ENCODE results near the gene SETD6.

SETD6 gene

DNA sequence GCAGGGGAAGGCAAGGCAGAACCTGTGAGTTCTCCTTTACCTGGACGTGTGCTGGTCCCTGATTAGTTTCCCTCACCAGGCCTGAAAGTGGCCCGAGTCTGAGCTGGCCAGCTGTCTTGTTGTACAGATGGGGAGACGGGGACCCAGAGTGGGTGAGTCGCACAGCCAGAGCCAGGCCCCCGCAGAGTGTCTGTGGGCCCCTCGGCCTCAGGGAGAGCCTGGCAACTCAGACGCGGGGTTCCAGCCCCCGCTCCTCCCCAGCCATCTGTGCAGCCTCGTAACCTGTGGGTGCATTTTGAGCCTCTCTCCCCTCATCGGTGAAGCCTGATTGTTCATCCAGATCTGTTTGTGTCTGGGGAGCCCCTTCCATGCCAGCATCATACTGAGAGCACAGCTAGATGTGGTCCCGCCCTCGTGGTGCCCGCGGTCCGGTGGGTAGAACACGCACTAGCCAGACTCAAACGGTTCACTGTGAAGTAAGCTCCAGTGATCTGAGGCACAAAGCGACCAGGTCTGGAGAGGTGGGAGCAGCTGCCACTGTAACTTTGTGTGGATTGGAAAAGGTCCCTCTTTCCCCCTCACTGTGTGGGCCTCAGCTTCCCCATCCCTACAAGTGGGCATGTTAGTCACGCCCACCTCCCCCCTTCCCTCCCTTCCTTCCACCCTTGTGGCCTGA is 21.4 kb upstream of the SETD6 start:
- DNase-seq, result no peak

DNA sequence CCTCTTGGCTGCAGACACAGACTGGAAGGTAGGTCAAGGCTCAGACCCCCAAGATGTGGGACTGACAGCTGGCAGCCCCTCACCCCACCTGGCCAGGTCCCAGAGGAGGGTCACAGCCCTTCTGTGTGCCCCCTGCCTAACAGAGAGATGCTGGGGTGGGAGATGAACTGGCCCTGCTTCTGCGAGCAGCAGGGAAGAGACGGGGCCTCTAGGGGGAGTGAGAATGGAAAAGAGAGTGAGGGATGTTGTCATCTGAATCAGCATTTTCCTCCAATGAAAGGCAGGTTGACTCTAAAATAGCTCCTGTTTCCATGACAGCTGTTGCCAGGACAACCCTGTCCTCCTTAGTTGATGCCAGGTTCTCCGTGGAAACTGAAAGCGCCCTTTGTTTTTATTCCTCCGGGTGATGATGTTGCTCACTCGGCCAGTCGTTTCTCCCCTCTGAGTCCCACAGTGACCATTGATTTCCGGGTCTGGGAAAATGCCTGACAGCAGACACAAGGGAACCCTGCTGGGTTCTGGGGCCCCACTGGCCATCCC is 20.3 kb upstream of the SETD6 start:
- peak; percentile 29 to 54 (median 38) for DNase-seq

DNA sequence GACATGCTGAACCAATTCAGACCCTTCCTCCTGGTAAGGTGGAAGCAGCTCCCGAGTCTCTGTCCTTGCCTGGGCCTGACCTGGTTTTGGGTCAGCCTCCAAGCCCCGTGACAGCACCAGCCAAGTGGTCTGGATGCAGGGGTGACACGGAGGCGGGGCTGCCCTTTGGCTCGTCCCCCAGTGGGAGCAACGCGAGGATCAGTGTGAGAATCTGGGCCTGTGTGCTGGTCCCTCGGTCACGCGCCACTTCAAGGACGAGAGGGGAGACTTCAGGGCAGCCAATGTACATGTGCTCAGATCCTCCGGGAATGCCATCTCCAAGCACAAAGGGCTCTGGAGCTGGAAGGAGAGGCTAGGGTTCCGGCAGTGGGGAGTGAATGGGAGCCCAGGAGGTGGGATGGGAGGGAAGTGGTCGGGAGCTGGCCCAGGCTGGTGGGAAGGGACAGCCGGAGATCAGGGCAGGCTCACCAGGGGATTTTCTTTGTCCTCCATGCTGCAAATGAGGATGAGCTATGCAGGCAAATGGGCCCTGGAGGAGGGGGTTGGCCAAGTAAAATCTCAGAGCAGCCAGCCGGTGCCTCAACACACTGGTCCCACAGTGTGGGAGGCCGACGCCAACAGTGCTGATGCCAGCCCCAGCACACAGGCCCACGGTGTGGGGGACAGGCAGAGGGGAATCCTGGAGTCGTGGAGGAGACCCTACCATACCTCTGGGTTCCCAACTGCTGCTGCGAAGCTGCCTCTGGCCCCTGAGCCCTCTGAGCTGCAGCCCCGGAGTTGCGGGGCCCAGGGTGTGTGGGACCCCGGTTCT is 19.6 kb upstream of the SETD6 start:
- DNase-seq, result no peak

DNA sequence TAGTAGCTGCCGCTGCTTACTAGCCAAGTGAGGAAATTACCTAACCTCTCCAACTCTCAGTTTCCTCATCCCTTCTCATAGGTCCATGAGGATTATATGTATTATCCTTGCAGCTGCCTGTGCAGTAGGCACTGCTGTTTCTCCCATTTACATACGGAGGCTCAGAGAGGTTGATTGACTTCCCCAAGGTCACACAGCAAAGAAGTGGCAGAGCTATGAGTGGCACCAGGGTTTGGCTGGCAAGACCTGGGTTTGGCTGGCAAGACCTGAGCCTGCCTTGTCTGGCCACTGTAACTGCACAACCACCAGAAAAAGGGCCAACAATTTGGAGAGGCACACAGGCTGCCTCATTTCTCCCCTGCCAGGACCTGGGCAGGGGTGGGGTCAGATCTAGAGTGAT is 17.8 kb upstream of the SETD6 start:
- DNase-seq, result no peak

DNA sequence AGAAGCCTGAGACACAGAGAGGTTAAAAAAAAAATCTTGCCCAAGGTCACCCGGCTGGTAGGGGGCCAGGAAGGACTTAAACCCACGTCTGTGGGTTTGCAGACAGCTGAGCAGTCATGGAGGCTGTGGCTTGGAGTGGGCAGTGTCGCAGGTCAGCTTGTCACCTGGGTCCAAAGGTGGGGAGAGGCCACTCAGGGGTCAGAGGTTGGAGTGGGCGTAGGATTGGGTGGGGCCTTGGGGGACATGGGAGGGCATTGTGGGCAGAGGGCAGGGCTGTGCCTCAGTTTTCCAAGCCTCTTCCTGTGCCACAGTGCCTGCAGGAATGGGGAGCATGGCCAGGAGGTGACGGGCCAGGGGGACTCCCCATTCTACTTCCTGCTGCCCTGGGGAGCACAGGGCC is 17.4 kb upstream of the SETD6 start:
- DNase-seq, result no peak

DNA sequence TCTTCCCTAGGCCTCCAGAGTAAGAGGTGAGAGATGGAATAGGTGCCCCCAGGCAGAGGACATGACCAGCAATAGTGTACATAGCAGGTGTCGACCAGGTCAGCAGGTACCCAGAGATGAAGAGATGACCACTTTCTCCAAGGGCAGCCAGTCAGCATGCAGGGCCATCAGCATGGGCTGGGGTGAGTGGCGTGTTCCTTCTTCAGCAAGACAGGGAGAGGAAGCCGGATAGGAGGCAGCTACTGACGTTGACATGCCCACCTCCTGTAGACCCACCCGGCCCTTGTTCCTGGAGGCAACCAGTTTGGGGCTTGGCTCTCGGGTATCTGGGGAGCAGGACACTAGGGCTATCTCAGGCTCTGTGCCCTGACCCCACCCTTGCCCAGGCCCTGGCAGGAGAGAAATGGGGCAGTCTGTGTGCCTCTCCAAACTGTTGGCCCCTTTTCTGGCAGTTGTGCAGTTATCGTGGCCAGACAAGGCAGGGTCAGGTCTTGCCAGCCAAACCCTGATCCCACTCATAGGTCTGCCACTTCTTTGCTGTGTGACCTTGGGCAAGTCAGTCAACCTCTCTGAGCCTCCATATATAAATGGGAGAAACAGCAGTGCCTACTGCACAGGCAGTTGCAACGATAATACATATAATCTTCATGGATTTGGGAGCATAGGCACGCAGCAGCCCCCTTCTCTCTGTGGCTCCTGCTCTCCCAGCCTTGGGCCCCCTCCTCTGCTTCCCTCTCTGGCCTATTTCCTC is 16.8 kb upstream of the SETD6 start:
- no peak for DNase-seq

DNA sequence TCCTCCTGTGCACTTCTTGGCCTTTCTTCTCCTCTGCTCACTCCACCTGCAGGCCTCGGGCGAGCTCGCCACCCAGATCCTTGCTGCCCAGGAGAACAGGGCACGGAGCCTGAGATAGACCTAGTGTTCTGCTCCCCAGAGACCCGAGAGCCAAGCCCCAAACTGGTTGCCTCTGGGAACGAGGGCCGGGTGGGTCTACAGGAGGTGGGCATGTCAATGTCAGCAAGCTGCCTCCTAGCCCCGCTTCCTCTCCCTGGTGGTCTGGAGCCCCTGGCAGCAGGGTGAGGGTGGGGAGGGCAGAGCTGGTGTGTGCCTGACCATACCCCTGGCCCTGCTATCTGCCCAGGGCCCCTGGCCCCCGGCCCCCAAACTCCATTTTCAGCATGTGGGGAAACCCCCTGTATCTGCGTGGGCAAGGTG is 16.2 kb upstream of the SETD6 start:
- DNase-seq, result no peak

DNA sequence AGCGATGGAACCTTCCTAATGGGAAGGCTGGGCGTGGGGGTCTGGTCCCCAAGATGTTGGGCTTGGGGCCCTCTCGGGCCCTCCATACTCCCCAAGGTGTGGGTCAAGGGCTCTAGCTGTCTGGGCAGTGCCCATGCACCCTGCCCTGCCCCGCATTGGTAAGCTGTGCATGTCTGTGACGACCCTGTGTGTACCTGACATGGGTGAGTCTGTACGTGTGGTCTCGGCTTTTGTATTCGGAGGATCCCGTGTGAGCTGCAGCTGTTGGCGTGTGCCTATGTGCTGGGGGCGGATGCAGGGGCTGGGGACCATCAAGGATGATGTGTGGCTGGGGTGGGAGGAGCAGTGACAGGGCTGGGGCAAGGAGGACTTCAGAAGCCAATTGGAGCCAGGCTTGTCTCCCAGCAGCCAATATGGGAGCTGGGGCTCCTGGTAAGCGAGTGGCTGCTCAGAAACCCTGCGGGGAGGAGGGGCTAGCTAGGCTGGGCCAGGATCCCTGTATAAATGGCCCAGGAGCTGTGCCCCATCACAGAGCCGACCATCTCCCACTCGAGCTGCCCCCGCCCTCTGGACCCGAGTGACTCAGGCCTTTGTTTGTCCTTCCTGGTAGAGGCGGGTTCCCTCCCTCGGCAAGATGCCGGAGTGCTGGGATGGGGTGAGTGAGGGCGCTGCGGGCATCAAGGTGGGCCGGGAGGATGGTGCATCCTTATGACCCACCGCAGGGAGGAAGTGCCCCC is 15.5 kb upstream of the SETD6 start, which contains the start of gene NDRG4:
Gene NDRG4 (plus strand): TSS at position 529 of the 737 bp plus-strand sequence. CDS start 106 bp downstream, at position 635.
- DNase-seq, result peak; percentile 28 to 41 (median 30)

DNA sequence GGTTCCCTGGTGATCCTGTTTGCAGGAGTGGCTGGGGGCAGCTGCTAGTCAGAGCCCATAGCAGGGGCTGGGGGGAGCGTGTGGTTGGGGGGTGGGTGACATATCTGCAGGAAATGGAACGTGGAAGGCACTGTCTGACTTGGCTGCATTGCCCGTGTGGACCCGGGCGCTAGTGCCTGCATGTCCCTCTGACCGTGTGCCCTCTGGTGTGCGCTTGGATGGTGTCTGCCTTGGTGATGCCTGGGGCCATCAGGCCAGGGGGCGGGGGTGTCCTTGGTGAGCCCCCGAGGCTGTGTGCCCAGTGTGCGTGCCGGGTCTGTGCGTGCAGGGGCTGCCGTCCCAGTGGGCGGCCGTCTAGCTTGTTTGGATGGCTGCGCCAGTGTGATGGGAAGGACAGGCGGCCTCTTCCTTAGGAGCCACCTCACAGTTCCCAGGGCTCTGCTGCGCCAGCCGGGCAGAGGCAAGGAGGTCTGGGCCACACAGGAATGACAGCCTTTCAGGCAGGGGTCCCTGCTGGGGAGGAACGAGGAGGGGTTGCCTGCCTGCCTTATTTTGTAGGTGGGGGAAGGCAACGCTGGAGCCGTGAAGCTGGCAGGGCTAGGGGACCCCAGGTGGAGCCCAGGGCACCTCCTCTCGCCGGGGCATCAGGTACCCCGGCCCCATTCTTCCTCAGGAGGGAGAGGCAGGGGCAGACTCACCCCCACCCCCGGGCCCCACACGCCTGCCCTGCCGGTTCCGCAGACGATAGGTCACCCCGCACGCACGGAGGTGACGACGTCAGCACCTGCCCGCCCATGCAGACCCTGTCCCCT is 14.7 kb upstream of the SETD6 start:
- no peak for DNase-seq

DNA sequence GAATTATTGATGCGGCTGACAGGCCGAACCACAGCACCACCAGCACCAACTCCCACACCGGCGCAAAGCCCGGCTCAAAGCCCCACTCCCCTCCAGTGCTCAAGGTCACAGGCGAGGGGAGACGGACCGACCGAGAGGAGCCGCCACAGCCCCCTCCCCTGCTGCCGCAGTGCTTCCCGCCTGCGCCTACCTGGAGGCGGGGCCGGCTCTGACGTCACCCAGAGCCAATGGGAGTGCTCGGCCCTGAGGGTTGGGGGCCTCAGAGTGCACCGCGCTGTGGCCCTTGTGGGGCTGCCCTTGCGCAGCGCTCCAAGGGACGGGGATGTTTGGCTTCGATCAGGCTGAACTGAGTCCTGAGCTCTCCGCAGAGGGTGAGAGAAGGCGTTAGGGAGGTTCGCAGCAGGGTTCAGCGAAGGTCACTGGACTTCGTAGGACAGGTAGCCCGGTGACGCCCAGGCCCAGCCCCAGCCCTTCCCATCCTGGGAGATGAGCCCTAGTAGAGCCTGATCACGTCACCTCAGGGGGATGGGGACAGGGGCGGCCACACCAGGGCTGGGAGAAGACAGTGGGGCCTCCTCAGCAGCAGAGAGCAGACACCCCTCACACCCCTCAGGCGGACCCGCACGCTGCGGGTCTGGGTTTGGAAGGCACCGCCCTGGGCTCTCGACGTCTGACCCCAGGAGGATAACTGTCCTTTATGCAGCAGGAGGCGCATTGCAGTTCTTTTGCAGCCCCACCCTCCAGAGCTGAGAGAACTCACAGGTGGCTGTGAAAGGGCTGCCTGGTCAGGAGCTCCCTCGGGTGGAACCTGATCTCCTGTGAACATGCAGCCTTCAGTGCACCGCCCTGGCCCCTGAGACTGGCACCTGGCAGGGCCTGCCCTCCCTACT is 13.8 kb upstream of the SETD6 start:
- no peak for DNase-seq

DNA sequence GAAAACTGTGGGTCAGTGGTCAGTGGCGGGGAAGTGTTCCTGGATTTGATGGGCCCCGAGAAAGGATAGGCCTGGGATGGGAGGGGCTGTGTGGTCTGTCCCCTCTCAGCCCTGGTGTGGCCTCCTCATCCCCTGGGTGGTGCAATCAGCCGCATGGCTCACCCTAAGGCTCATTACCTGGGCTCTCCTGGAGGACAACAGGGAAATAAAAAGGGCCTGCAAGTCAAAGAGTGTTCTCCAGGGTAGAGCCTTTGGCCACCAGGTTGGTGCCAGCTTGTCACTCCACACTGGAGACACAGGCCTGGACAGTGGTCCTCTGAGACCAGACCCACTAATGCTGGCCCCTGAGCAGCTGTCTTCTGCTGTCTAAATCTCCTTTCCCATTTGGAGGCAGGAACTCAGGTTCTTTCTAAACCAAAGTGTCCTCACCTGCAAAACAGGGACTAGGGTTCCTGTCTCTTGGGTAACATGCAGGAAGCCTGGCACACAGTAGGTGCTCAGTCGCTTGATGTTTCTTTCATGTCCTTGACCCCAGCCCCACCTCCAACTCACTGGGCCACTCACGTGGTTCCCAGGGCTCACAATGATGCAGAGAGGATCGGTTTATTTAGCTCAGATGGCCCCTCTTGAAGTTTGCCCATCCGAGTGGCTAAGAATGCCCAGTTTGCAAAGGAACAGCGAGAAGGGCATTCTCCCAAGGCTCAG is 12.9 kb upstream of the SETD6 start:
- DNase-seq, result no peak

DNA sequence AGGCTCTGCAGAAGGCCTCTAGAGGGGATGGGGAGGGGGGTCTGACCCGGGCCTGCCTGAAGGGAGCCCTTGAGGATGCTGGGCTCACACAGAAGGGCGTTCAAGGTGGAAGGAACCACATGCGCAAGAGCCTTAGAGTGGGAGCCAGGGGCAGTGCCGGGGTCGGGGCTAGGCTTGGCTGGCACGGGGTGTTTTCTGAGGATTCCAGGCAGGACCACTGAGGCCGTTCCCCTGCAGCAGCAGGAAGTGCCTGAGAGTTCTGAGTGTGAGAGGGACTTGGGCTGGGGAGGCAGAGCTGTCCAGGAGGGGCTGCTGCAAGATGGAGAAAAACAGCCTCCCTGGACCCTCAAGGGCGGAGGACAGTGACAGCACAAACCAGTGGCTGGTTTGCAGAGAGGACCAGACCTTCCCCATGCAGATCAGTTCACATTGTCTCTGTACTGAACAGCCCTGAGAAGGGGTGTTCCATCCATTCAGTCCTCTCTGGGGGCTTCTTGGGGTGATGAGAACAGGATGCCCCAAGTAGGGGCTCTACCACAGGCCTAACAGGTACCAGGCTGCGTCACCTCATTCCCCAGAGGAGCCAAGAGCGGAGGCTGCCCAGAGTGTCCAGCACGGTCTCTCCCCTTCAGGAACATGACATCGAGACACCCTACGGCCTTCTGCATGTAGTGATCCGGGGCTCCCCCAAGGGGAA is 12.0 kb upstream of the SETD6 start:
- no peak for DNase-seq

DNA sequence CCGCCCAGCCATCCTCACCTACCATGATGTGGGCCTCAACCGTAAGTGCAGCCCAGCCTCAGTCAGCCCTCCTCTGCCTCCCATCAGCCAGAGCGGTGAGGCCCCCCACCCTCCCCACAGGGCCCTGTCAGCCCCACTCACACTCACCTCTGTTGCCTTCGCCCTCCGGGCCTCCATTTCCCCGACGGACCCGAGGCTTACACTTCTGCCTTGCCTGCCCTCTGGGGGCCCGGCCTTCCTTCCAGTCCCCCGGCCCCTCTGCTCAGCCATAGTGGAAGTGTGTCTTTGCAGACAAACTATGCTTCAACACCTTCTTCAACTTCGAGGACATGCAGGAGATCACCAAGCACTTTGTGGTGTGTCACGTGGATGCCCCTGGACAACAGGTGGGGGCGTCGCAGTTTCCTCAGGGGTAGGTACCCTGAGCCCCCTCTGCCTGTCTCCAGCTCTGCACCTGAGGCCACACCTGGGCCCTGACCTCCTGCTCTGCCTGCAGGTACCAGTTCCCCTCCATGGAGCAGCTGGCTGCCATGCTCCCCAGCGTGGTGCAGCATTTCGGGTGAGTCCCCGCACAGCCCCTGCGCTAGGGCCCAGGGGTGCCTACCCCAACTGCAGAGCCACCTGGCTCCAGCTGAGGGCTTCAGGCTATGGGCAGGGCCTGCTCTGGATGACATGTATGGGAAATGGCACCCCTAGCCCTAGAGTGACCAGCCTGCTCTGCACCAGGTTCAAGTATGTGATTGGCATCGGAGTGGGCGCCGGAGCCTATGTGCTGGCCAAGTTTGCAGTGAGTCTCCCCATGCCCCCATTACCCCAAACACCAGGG is 11.2 kb upstream of the SETD6 start:
- no peak for DNase-seq

DNA sequence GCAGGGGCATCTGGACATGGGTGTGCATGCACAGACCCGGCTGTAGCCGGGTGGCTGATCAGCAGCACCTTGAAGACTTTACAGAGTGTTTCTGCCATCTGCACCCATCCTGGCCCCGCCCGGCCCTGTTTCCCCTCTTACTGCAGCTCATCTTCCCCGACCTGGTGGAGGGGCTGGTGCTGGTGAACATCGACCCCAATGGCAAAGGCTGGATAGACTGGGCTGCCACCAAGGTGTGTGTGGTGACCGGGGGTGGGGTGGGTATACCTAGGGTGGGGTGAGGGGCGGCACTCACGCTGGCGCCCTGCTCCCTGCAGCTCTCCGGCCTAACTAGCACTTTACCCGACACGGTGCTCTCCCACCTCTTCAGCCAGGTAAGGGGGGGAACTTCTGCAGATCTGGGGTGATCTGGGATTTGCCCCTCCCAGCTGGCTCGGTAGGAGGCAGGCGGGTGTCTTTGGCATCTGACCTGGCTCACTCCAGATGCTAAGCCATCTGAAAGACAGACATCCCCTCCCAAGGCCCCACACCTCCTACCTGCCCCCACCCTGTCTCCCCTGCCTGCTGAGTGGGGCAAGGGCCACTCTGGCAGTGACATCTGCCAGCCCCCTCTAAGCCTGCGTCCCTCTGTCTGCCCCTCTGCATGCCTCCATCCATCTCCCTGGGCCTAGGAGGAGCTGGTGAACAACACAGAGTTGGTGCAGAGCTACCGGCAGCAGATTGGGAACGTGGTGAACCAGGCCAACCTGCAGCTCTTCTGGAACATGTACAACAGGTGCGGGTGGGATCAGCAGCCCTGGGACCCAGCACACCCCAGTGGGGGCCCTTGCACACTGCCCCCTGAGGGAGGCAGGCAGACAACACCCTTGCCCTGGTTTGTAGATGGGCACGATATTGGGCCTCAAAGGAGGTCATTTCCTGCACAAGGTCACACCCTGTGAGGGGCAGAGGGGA is 8.8 kb upstream of the SETD6 start:
- no peak for DNase-seq

DNA sequence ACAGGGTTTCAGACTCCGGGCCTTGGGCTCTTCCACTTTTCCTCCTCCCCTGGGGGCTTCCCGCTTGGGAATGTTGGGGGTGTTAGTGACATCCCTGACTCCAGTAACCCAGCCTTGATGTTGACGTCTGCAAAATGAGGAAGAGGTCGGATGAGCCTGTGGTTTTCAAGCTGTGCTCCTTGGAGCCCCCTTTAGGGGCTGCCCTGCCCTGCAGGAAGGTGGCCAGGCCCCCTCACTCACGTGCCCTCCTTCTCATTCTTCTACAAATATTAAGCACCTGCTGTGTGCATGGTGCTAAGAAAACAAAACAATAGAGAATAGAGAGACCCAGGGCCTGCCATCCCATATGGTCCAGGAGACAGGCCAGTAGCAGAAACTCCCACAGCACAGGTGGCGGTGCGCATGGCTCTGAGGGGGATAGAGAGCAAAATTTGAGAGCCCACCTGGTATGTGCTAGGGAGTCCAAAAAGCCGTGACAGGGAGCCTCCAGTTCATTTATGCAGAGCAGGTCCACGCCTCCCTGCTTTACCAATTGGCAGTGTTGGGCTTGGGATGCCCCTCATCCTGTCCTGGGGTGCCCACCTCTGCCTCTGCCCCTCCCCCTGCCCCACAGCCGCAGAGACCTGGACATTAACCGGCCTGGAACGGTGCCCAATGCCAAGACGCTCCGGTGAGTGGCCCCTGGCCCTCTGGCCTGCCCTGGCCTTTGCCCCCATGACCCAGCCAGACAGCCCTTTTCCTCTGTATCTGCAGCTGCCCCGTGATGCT is 7.9 kb upstream of the SETD6 start:
- peak in 1 of 3 donors; percentile 17 for DNase-seq

DNA sequence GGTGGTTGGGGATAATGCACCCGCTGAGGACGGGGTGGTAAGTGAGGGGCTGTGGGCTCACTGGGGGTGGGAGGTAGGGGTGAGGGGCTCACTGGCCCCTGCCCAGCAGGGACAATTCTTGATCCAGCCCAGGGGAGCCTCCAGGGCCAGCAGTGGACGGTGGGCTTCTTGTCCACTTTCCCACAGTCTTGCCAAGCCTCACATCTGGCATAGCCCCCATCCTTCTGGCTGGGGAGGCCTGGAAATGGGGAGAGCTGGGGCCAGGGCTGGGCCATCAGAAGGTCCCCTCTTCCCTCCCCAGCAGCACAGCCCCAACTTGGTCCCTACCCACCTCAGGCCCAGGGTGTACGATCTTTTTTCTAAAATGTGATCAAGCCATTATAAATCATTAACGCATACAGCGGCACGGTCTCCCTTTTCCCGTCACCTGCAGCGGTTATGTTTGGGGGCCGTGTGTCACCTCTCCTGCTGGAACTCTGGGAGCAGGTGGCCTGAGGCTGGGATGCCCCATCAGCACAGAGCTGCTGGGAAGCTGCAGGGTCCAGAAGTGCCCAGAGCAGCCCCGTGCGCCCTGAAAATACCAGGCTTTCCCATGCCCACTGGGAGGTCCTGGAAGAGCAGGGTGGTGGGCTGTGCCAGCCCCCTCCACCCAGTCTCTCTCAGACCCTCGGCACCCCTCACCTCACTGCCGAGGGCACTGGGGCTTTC is 7.2 kb upstream of the SETD6 start:
- DNase-seq, result no peak

All from suppressor macrophage treated with lipopolysaccharide for 1 hour (primary cell).